Measurements from ENCODE around the gene TMCO1.
"Not testable (repeated sequence)": the region's sequence is repeated elsewhere in the genome, so short reads cannot be mapped to it uniquely, and the experiment has no call there.

Gene TMCO1

DNA sequence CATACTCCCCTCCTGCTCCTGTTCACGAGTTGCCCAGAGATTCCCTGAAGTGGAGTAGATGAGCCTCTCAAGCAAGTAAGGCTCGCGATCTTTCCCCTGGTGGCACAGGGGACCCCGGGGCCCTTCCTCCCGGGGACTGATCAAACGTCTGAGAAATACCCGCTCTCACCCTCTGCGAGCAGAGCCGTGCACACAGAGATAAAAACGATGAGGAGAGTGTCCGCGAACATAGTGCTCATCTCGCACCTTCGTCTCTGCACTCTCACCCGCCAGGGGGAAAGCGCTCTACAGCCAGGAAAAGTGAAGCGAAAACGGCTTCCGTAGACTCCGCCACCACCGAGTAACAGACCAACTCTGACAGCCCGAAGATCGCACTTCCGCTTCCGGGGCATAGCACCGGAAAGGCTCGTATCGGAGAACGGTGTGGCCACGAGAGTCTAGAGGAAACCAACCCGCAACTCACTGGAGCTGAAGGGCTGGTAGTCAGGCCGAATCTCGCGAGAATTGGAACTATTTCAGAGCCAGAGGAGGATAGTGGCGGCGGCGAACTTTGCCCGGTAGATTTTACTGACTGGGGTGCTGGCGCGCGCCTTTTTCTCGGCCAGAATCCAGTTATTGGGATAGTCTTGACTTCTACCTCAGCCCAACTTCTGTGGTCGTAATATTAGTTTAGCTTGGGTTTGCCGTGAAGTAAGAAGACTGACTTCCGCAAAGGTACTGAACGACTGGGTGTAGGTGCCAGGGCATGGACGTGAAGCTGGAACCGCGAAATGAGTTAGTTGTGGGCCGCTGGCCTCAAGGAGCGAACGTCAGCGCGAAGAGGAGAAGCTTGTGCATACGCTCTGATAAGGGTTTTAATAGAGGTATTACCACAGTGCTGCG, at the start of gene TMCO1:
Gene TMCO1 (minus strand): TSS at position 356 of the 882 bp plus-strand sequence. CDS start 117 bp downstream, at position 239.
- DNase-seq: peak; percentile 99

- DNase-seq: no peak
These were observed 48.3 kb upstream of the TMCO1 start for GRCh38 chr1:165816826-165817497.

- DNase-seq: no peak
These were observed 47.5 kb upstream of the TMCO1 start for GRCh38 chr1:165816157-165816556.

- DNase-seq: peak; percentile 78
These were observed 47.1 kb upstream of the TMCO1 start for GRCh38 chr1:165815725-165816124.

DNA sequence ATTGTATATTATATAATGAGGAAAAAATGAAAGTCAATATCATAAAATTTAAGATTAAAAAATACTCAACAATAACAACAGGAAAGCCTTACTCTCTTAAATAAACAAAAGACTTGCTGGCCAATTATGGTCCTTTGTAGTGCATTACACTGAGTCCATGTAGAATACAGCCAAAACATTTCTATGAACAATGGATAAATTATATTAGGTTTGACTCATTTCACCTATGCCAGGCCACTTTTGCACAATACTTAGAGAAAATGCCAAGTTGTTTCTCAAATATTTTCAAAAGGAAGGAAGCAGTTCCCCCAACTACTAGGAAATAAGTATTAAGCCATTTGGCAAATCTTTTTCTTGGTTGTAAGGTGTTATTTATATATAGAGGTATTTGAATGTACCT, 38.9 kb upstream of the TMCO1 start:
- no peak for DNase-seq

GRCh38 chr1:165804513-165804912, 35.8 kb upstream of the TMCO1 start:
- DNase-seq: not testable (repeated sequence)

GRCh38 chr1:165799387-165799786, 30.7 kb upstream of the TMCO1 start:
- DNase-seq: no peak

DNA sequence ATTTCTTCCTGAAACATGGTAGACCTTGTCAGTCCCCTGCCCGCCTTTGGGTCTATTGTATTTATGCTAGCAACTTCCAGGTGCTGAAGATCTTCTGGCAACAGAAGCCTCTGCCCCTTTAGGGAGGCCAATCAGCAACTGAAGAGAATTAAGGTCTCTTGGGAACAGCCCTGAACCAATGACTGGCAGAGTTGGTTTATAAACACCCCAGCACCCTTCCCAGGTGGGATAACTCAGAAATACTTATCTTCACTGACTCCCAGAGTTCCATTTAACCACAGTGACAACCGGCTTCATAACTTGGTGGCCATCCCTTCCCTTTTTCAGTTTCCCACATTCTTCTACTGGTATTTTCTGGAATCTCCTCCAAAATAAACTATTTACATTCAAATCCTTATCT, 27.2 kb upstream of the TMCO1 start:
- DNase-seq: no peak

GRCh38 chr1:165793951-165794350, 25.3 kb upstream of the TMCO1 start:
- DNase-seq: no peak

GRCh38 chr1:165787741-165788140, 19.1 kb upstream of the TMCO1 start:
- DNase-seq: no peak

DNA sequence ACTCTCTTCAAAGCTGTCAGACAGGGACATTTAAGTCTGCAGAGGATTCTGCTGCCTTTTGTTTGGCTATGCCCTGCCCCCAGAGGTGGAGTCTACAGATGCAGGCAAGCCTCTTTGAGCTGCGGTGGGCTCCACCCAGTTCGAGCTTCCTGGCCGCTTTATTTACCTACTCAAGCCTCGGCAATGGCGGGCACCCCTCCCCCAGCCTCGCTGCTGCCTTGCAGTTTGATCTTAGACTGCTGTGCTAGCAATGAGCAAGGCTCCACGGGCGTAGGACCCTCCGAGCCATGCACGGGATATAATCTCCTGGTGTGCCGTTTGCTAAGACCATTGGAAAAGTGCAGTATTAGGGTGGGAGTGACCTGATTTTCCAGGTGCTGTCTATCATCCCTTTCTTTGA, 14.9 kb upstream of the TMCO1 start:
- DNase-seq: not testable (repeated sequence)

DNA sequence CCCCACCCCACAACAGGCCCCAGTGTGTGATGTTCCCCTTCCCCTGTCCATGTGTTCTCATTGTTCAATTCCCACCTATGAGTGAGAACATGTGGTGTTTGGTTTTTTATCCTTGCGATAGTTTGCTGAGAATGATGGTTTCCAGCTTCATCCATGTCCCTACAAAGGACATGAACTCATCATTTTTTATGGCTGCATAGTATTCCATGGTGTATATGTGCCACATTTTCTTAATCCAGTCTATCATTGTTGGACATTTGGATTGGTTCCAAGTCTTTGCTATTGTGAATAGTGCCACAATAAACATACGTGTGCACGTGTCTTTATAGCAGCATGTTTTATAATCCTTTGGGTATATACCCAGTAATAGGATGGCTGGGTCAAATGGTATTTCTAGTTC, 9.5 kb upstream of the TMCO1 start:
- not testable (repeated sequence) for DNase-seq

DNA sequence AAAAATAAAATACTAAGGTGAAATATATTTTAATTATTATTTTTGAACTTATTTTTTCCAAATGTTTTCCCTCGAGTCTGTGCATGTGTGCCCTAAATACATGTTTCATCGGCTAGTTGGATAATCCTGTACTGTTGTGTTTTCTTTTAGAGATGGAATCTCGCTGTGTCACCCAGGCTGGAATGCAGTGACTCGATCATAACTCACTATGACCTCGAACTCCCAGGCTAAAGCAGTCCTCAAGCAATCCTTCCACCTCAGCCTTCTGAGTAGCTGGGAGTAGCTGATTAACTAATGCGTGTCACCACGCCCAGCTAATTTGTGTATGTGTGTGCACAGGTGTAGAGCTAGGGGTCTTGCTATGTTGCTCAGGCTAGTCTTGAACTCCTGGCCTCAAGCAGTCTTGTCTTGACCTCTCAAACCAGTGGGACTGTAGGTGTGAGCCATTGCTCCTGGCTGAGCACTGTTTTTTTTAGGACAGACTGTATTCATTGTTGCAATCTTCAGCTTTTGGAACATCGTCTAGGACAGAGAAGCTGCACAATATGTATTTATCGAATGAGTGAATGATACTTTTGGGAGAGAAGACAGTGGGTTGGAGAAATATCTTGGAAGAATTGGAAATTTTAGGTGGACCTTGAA, 4.8 kb upstream of the TMCO1 start:
- DNase-seq: peak; percentile 92

DNA sequence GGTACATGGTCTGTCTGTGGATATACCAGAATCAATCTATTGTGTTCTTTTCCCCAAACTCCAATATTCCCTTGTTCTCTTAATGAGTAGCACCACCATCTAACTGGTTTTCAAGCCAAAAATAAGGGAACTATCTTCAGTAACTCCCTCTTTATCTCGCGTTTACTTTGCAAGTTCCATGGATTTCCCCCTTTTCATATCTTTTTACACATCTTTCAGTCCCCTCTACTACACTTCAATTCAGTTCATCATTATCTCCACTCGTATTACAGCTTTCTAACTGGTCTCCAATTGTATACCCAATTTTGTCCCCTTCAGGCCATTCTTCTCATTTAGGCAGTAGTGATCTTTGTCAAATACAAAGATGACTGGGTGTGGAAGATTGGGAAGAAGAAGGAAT, 4.1 kb upstream of the TMCO1 start:
- peak; percentile 3 for DNase-seq

GRCh38 chr1:165764277-165764676, 4.4 kb downstream of the TMCO1 start:
- no peak for DNase-seq

DNA sequence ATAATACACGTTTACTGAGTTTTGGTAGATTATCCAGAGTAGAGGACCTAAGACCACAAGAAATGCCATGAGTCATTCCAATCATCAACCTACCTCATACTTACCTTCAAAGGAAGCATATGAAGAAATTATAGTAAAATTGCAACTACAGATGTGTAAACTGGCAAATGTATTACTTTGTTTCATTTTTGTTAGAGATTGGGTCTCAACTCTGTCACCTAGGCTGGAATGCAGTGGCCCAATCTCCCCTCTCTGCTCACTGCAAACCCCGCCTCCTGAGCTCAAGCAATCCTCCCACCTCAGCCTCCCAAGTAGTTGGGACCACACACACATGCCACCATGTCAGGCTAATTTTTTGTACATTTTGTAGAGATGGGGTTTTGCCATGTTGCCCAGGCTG, 5.2 kb downstream of the TMCO1 start:
- DNase-seq: no peak

GRCh38 chr1:165762725-165763124, 5.9 kb downstream of the TMCO1 start:
- DNase-seq: no peak

GRCh38 chr1:165759095-165759494, 9.6 kb downstream of the TMCO1 start:
- no peak for DNase-seq

DNA sequence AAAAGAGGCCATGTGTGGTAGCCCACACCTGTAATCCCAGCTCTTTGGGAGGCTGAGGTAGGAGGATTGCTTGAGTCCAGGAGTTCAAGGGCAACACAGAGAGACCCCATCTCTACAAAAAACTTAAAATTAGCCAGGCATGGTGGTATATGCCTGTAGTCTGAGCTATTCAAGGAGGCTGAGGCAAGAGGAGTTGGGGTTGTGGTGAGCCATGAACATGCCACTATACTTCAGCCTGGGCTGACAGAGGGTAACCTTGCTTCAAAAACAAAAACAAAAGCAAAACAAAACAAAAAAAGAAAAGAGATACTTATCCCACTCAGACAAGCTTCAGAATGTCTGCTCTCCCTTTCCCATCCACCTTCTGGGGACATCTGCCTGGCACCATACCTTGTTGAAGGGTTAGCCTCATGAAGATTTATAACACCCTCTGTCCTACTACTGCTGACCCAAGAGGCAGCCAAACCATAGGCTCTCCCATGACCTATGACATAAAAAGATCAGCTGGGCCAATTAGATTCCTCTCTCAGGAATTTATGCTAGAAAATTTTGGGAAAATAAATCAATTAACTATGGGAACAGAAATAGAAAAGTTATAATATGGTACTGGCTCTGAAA, 13.2 kb downstream of the TMCO1 start:
- DNase-seq: no peak

- no peak for DNase-seq
These were observed 14.7 kb downstream of the TMCO1 start for GRCh38 chr1:165753934-165754333.

- DNase-seq: no peak
These were observed 20.1 kb downstream of the TMCO1 start for GRCh38 chr1:165748550-165748949.

- no peak for DNase-seq
These were observed 20.8 kb downstream of the TMCO1 start for GRCh38 chr1:165747632-165748447.
